SK-N-DZ (cell line): ENCODE results near the gene COQ5.

Source experiments
- DNase-seq: peaks from one replicate; pipeline ENCODE4 v3.0.0-alpha.2; 2015; ENCODE audit warnings: low spot score

COQ5 gene

DNA sequence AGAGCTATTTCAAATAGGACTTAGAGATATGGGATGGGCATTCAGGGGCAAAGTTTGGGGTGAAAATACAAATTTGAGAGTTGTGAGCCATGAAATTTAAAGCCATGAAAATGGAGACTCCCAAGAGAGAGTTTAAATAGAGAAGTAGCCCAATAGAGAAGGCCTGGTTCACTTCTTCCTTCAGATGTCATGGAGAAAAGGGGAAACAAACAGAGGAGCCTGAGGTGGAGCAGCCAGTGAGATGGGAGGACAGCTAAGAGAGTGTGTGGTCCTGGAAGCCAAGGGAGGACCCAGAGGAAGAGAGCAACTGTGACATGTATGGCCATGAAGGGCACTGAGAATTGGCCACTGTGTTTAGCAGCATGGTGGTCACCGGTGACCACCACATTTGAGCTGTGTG lies 45.3 kb downstream of the COQ5 start:
- no peak for DNase-seq

DNA sequence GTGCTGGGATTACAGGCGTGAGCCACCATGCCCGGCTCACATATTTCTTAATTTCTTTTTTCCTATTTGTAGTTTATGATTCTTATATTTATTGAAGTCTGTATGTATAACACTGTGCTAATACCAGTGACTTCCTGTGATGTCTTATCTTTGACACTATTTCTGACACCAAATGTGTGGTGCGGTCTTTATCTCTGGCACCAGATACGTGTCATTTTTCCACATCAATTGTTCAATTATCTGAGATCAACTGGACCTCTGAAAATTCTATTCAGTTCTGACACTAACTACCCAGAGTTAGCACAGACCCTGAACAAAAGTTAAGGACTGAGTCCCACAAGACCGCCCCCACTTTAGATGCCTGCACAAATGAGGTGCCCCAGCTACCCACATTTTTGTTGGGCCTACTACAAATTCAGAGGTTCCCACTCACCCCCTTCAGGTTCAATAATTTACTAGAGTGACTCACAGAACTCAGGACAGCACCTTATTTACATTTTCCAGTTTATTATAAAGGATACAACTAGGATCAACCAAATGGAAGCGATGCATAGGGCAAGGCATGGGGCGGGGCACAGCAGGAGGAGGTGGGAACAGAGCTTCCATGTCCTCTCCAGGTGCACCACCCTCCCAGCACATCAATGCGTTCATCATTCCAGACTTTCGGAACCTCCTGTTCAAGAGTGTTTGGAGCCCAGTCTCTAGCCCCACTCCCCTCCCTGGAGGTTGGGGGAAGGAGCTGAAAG lies 47.8 kb downstream of the COQ5 start:
- no peak for DNase-seq

DNA sequence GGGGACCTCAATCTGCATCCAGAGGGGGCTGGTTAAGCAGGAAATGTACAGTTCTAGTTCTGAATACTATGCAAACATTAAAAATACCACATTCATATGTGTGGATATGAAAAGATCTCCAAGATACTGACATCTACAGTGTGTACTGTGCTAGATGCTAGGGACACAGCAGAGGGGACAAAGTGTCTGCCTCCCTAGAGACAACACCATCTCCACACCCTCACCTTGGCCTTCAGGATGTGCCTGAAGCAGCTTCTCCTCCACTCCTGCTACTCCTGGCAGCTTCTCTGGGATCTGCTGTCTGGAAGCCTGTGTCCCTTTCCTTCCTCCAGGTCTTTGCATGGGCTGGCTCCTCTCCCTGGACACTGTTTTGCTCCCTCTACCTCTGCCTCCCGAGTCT lies 48.7 kb downstream of the COQ5 start:
- no peak for DNase-seq

- DNase-seq, result no peak
These were observed 49.5 kb downstream of the COQ5 start for GRCh38 chr12:120479458-120479857.

GRCh38 chr12:120475643-120476042 lies 53.3 kb downstream of the COQ5 start:
- no peak for DNase-seq

- no peak for DNase-seq
These were observed 54.4 kb downstream of the COQ5 start for GRCh38 chr12:120474616-120474960.

DNA sequence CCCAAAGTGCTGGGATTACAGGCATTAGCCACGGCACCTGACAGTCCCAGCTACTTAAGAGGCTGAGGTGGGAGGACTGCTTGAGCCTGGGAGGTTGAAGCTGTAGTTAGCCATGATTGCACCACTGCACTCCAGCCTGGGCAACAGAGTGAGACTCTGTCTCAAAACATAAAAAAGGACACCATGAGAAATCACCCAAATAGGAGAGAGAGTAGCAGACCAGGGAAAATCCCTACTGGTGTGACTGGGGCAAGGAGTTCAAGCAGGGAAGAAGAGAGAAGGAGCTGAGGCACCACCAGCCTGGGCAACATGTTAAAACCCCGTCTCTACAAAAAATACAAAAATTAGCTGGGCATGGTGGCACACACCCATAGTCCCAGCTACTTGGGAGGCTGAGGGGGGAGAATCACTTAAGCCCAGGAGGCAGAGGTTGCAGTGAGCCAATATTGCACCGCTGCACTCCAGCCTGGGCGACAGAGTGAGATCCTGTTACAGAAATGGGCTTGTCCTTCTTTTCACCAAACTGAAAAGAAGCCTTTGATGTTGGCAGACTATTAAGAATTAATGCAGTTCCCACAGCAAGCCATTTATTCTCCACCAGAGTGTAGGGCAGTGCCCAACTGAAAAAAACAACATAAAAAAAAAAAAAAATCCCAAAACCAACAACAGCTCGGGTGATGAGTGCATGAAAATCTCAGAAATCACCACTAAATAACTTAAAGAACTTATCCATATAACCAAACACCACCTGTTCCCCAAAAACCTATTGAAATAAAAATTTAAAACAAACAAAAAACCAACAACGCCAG lies 54.9 kb downstream of the COQ5 start:
- DNase-seq, result no peak

- DNase-seq, result no peak
These were observed 56.4 kb downstream of the COQ5 start for GRCh38 chr12:120472521-120472920.

- DNase-seq, result no peak
These were observed 58.7 kb downstream of the COQ5 start for GRCh38 chr12:120470150-120470784.

DNA sequence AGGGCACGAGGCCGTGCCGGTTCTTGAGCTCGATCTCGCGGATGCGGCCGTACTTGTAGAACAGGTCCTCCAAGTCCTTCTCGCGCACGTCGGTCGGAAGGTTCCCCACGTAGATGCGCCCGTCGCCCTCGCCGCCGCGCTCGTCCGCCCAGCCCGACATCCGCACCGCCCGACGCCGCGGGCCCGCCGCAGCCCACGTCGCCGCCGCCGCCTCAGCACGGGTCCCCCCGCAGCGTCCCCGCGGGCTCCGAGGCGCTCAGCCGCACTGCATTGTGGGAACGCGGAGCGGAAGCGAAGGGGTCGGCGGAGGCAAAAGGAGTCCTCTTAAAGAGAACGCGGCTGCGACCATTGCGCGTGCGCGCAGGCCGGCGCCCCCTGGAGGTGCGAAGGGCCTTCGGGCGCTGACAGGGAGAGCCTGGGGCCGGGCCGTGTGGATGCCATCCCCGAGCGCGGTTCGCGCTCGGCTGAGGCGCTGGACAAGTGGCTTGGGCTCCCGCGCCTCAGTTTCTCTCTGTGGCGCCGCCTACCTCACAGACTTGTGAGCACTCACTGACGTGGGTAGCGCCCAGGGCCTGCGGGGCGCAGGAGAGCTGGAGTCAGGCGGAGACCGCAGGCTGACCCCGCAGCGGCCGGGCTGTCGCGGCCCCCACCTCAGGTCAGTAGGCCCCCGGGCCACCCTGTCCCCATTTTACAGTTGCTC lies 59.4 kb downstream of the COQ5 start, which contains the start of gene SRSF9:
Gene SRSF9, minus strand, starts transcription at position 299 of the 700 bp plus-strand sequence. Its CDS starts 139 bp downstream, at position 160.
- peak; percentile 97 for DNase-seq

DNA sequence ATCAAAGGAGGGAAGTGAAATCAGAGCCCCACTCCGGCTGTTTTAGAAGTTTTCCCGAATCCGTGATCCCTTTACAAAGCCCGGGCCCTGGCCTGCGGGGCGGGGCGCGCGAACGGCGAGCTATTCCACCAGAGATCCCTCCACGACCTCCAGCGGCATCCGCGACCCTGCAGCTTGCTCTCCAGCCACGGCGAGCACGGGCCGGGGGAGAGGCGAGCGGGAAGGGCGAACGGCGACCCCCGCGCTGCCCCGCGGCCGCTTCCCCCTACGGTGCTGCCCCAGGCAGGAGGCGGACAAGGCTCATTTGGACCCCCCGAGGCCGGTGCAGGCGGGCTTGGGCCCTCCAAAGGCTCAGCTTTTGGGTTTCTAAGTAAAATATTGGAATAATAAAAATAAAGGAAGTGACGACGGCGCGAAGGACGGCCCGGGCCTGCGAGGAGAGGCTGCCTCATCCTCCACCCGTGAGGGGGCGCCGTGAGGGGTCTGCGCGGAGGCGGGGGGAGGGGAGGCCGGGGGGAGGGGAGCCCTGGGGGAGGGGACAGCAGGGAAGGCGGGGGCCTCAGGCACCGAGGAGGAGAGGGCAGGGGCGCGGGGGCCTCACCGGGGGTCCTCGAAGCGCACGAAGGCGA lies 60.0 kb downstream of the COQ5 start:
- DNase-seq, result peak; percentile 36

DNA sequence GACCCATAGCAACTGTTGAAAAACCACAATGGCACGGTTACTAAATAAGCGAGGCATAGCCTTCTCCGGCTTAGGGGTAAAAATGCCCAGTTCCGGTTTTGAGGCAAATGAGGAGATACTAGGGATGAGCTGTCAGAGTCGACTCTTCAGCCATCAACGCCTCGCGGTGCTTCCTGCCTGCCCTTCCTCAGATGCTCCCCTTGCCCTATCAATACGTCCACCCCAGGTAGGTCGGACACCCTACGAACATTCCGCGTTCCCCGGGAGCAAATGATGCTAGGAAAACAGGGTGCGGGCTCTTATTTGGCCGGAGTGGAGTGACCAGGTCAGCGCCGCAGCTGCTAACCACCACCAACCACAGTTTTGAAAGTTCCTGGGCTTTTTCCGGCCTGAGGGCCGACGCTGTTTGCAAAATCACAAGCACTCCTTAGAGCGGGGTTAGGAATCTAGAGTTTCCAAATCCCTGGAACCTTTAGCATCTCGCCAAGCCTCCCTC lies 60.6 kb downstream of the COQ5 start:
- peak; percentile 22 for DNase-seq

- DNase-seq, result no peak
These were observed 61.5 kb downstream of the COQ5 start for GRCh38 chr12:120467439-120467838.

- peak; percentile 42 for DNase-seq
These were observed 62.2 kb downstream of the COQ5 start for GRCh38 chr12:120466560-120467315.

- DNase-seq, result no peak
These were observed 63.2 kb downstream of the COQ5 start for GRCh38 chr12:120465756-120466155.

GRCh38 chr12:120463712-120464111 lies 65.2 kb downstream of the COQ5 start:
- DNase-seq, result no peak

- no peak for DNase-seq
These were observed 66.8 kb downstream of the COQ5 start for GRCh38 chr12:120462099-120462640.

DNA sequence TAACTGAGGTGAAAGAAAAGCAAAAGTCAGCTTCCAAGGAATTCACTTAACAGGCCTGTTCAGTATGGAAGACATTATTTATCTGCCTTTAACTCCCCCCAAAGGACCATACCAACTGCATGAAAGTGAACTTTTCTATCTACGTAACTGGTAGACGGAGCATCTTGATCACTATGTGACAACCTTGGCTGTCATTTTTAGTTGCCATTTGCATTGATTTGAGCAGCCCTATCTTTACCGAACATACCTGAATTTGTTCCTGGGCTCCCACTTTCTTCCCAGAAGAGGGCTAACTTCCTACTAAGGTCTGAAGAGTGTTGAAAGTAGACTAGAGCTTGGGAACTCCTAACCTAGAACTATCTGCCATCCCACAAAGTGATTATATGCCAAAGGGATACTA lies 68.8 kb downstream of the COQ5 start:
- DNase-seq, result no peak

- peak; percentile 30 for DNase-seq
These were observed 71.8 kb downstream of the COQ5 start for GRCh38 chr12:120457133-120457532.

DNA sequence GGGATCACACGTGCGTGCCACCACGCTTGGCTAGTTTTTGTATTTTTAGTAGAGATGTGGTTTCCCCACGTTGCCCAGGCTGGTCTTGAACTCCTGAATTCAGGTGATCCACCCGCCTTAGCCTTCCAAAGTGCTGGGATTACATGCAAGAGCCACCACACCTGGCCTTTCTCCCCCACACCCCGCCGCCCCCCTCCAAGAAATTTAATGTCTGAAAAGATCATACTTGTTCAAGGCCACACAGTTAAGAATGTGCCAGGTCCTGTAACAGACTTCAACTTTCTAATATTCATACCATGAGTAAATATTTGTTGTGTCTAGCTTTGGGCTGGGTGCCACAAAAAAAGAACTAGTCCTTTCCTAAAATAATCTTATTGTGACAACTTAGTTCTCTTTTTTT lies 73.7 kb downstream of the COQ5 start:
- no peak for DNase-seq
